Chondrocyte (in vitro differentiated cells): Measurements from ENCODE around the gene PPP6R1. TPM values are rescaled to one million over a fixed set of nuclear protein-coding genes. Genes with fewer than 3 reads are reported as not detected.
"Not testable (repeated sequence)": the region's sequence is repeated elsewhere in the genome, so short reads cannot be mapped to it uniquely, and the experiment has no call there.

Experiments
- DNase-seq: peaks from one replicate; pipeline ENCODE4 v3.0.0; 2021; ENCODE audit warnings: mixed read lengths, low spot score
- H3K27ac Mint-ChIP-seq: one replicate; pipeline ENCODE4 v1.8.0; 2021; ENCODE audit warnings: mild to moderate bottlenecking, moderate library complexity, mixed read lengths; ENCODE audit not compliant: unreplicated experiment
- H3K27me3 Mint-ChIP-seq: 2 replicates; pipeline ENCODE4 v1.8.0; 2021; ENCODE audit warnings: low read depth, mixed read lengths
- H3K36me3 Mint-ChIP-seq: 2 replicates; pipeline ENCODE4 v1.8.0; 2021; ENCODE audit warnings: low read depth, mixed read lengths
- H3K4me1 Mint-ChIP-seq: 2 replicates; pipeline ENCODE4 v1.8.0; 2021; ENCODE audit warnings: low read depth, mild to moderate bottlenecking, mixed read lengths
- H3K4me3 Mint-ChIP-seq: one replicate; pipeline ENCODE4 v1.8.0; 2021; ENCODE audit warnings: mild to moderate bottlenecking, moderate library complexity, mixed read lengths; ENCODE audit not compliant: unreplicated experiment
- H3K9me3 Mint-ChIP-seq: 2 replicates; pipeline ENCODE4 v1.8.0; 2021; ENCODE audit warnings: low read depth, mixed read lengths
- total RNA-seq: library from RNA; stranded (reverse); gene quantifications from 3 replicates; pipeline ENCODE4 v1.2.1, GENCODE V29; 2021
- TF ChIP-seq, protein P1 (sequence below): fragments of 200-600 bp; sonication (generic); IDR thresholded peaks from 2 replicates; pipeline ENCODE4 v1.5.0; 2021; ENCODE audit warnings: antibody characterized with exemption, mild to moderate bottlenecking, moderate library complexity

Gene PPP6R1
- total RNA-seq, 1 donor from 2014 or later, result 49.9 TPM

DNA sequence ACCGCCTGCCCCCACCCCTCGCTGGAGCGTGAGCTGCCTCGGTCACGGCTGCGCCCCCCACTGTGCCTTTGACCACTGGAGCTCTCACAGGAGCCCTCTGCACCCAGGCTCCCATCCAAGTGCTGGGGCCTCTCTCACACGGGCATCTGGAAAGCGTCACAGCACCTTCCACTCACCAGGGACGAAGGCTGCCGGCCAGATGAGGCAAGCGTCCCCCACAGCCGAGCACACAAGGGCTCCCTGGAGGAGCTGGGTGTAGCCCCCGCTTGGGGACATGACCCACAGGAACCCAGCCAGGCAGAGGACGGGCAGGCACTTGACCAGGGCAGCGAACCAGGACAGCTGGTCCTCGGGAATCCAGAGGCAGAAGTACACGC lies 30.8 kb downstream of the PPP6R1 start:
- no peaks in the 10 kb centered on the region for H3K27me3 Mint-ChIP-seq
- TF ChIP-seq, protein P1, sequence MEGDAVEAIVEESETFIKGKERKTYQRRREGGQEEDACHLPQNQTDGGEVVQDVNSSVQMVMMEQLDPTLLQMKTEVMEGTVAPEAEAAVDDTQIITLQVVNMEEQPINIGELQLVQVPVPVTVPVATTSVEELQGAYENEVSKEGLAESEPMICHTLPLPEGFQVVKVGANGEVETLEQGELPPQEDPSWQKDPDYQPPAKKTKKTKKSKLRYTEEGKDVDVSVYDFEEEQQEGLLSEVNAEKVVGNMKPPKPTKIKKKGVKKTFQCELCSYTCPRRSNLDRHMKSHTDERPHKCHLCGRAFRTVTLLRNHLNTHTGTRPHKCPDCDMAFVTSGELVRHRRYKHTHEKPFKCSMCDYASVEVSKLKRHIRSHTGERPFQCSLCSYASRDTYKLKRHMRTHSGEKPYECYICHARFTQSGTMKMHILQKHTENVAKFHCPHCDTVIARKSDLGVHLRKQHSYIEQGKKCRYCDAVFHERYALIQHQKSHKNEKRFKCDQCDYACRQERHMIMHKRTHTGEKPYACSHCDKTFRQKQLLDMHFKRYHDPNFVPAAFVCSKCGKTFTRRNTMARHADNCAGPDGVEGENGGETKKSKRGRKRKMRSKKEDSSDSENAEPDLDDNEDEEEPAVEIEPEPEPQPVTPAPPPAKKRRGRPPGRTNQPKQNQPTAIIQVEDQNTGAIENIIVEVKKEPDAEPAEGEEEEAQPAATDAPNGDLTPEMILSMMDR, result no peak

DNA sequence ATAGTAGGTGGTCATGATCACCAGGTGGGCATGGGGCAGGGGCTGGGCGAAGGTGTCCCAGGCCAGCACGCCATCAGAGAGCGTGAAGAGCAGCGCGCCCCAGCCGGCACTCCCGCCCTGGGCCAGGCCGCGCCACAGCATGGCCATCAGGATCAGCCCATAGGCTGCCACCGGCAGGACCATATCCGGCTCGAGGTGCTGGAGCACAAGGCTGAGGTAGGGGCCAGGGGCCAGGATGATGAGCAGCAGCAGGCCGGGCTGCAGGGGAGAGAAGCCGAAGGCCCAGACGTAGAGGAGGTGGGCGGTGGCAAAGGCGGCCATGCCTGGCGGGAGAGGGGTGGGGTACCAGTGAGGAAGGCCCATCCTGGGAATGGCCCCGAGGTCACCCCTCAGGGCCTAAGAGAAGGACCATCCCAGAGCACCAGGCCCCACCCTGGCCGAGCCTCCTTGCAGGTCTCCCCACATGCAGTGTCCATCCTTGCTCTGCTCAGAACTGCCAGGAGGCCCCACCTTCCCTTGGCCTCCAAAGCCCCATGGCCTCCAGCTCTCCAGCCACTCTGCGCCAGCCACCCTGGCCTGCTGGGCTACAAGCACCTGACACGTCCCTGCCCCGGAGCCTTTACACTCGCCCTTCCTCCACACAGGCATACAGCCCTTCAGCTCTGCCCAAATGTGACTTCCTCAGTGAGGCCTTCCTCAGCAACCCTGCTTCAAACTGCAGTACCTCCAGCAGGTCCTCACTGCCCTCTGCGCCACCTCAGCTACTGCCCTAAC lies 31.4 kb downstream of the PPP6R1 start:
- Mint-ChIP-seq H3K4me3 (no peak overlapping the region), H3K9me3 (no peaks in the 10 kb centered on the region), H3K4me1 (no peaks in the 10 kb centered on the region), H3K27me3 (no peaks in the 10 kb centered on the region), H3K36me3 (peaks cover 14% of the 10 kb centered on the region), H3K27ac (no peak overlapping the region)
- TF ChIP-seq, protein P1, result no peak
- DNase-seq, result no peak

More for the DNA sequence above, 30.8 kb downstream of the PPP6R1 start:
- peaks cover 16% of the 10 kb centered on the region for H3K36me3 Mint-ChIP-seq
- DNase-seq, result no peak
- no peaks in the 10 kb centered on the region for H3K4me1 Mint-ChIP-seq
- no peak overlapping the region for H3K27ac Mint-ChIP-seq
- no peak overlapping the region for H3K4me3 Mint-ChIP-seq
- H3K9me3 Mint-ChIP-seq, result no peaks in the 10 kb centered on the region

DNA sequence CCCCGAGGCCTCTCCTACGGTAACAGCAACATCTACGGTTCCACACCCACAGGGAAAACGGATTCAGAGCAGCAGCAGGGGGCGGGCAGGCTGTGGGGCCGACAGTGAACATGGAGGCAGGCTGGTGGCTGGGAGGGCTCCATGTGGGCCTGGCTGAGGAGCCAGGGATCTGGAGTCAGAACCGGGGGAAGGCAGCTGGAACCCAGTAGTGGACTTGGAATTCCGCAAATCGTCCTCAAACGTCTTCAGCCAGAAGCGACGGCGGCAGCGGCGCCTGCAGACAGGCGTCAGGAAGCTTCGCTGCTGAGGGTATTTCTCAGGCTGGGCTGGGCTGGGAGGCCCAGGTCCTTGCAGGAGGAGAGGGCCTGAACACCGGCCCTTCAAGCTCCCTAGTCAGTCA lies 32.0 kb downstream of the PPP6R1 start:
- TF ChIP-seq, protein P1, result no peak
- DNase-seq, result no peak
- Mint-ChIP-seq H3K4me1 (no peaks in the 10 kb centered on the region), H3K27ac (no peak overlapping the region), H3K4me3 (no peak overlapping the region), H3K9me3 (no peaks in the 10 kb centered on the region), H3K36me3 (peaks cover 11% of the 10 kb centered on the region), H3K27me3 (no peaks in the 10 kb centered on the region)

DNA sequence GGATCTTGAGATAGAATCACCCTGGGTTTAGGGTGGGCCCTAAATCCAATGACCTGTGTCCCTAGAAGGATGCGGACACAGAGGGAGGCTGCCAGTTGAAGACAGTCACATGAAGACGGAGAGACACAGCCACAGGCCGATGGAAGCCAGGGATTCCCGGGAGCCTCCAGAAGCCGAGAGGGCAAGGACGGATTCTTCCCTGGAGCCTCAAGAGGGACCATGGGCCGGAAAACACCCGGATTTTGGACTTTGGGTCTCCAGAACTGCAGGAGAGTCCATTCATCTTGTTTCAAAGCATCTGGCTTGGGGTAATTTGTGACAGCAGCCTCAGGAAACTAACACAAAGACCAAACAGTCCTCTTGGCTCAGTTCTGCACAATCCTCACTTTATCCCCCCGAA lies 32.5 kb downstream of the PPP6R1 start:
- peaks cover 2% of the 10 kb centered on the region for H3K9me3 Mint-ChIP-seq
- H3K36me3 Mint-ChIP-seq, result peaks cover 11% of the 10 kb centered on the region
- no peaks in the 10 kb centered on the region for H3K27me3 Mint-ChIP-seq
- no peak for DNase-seq
- H3K4me1 Mint-ChIP-seq, result no peaks in the 10 kb centered on the region
- TF ChIP-seq, protein P1, result no peak
- no peak overlapping the region for H3K27ac Mint-ChIP-seq
- H3K4me3 Mint-ChIP-seq, result no peak overlapping the region

DNA sequence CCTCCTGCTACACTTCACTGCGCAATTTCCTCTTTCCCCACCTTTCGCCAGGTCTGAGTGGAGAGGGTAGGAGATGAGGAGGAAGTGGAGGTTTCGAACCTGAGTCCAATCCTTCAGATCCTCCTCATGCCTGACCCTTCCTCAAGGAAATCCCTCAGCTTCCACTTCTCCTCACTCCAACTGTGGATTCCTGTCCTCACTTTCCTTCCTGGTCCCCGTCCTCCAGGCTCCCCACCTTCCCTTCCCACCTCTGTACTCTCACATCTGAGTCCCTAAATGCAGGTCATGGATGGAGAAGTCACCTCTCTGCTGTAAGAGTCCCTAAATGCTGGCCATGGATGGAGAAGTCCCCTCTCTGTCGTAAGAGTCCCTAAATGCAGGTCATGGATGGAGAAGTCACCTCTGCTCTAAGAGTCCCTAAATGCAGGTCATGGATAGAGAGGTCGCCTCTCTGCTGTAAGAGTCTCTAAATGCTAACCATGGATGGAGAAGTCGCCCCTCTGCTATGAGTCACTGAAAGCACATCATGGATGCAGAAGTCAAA lies 33.3 kb downstream of the PPP6R1 start:
- H3K4me1 Mint-ChIP-seq, result no peaks in the 10 kb centered on the region
- TF ChIP-seq, protein P1, result no peak
- no peaks in the 10 kb centered on the region for H3K27me3 Mint-ChIP-seq
- no peak overlapping the region for H3K27ac Mint-ChIP-seq
- no peak overlapping the region for H3K4me3 Mint-ChIP-seq
- peaks cover 5% of the 10 kb centered on the region for H3K9me3 Mint-ChIP-seq
- peaks cover 11% of the 10 kb centered on the region for H3K36me3 Mint-ChIP-seq
- no peak for DNase-seq

DNA sequence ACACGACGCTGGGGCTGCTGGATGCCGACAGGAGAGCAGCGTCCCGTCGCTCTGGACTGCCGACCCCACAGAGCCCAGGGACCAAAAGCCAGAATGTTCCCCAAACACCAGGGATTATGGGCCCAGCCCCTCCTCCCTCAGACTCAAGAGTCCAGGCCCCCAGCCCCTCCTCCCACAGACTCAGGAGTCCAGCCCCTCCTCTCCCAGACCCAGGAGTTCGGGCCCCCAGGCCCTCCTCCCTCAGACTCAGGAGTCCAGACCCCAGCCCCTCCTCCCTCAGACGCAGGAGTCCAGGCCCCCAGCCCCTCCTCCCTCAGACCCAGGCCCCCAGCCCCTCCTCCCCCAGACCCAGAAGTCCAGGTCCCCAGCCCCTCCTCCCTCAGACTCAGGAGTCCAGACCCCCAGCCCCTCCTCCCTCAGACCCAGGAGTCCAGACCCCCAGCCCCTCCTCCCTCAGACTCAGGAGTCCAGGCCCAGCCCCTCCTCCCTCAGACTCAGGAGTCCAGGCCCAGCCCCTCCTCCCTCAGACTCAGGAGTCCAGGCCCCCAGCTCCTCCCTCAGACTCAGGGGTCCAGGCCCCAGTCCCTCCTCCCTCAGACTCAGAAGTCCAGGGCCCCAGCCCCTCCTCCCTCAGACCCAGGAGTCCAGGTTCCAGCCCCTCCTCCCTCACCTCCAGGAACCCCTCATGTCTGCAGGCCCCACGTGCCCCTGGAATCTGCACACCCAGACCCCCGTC lies 34.0 kb downstream of the PPP6R1 start:
- not testable (repeated sequence) for H3K4me1 Mint-ChIP-seq, H3K36me3 Mint-ChIP-seq, H3K4me3 Mint-ChIP-seq, H3K27me3 Mint-ChIP-seq, H3K27ac Mint-ChIP-seq, H3K9me3 Mint-ChIP-seq, DNase-seq
